Suppressor macrophage (primary cell): ENCODE measurements around the gene MYO3B.

Source experiments
- DNase-seq, 4 experiments: peaks; one replicate each; pipeline ENCODE4 v3.0.0-alpha.2; 2020 to 2022
- total RNA-seq, 17 experiments: gene quantifications; one replicate each; lab custom pipeline; 2026; ENCODE audit warnings: mixed read lengths in 6 of 17, inconsistent platforms in 3 of 17; lab: John Stamatoyannopoulos, UW

MYO3B gene, protein sequence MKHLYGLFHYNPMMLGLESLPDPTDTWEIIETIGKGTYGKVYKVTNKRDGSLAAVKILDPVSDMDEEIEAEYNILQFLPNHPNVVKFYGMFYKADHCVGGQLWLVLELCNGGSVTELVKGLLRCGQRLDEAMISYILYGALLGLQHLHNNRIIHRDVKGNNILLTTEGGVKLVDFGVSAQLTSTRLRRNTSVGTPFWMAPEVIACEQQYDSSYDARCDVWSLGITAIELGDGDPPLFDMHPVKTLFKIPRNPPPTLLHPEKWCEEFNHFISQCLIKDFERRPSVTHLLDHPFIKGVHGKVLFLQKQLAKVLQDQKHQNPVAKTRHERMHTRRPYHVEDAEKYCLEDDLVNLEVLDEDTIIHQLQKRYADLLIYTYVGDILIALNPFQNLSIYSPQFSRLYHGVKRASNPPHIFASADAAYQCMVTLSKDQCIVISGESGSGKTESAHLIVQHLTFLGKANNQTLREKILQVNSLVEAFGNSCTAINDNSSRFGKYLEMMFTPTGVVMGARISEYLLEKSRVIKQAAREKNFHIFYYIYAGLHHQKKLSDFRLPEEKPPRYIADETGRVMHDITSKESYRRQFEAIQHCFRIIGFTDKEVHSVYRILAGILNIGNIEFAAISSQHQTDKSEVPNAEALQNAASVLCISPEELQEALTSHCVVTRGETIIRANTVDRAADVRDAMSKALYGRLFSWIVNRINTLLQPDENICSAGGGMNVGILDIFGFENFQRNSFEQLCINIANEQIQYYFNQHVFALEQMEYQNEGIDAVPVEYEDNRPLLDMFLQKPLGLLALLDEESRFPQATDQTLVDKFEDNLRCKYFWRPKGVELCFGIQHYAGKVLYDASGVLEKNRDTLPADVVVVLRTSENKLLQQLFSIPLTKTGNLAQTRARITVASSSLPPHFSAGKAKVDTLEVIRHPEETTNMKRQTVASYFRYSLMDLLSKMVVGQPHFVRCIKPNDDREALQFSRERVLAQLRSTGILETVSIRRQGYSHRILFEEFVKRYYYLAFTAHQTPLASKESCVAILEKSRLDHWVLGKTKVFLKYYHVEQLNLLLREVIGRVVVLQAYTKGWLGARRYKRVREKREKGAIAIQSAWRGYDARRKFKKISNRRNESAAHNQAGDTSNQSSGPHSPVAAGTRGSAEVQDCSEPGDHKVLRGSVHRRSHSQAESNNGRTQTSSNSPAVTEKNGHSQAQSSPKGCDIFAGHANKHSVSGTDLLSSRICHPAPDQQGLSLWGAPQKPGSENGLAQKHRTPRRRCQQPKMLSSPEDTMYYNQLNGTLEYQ (N-terminal part only)
- total RNA-seq, result 0 to 4.2 (median 0) reads per million in 17 experiments

DNA sequence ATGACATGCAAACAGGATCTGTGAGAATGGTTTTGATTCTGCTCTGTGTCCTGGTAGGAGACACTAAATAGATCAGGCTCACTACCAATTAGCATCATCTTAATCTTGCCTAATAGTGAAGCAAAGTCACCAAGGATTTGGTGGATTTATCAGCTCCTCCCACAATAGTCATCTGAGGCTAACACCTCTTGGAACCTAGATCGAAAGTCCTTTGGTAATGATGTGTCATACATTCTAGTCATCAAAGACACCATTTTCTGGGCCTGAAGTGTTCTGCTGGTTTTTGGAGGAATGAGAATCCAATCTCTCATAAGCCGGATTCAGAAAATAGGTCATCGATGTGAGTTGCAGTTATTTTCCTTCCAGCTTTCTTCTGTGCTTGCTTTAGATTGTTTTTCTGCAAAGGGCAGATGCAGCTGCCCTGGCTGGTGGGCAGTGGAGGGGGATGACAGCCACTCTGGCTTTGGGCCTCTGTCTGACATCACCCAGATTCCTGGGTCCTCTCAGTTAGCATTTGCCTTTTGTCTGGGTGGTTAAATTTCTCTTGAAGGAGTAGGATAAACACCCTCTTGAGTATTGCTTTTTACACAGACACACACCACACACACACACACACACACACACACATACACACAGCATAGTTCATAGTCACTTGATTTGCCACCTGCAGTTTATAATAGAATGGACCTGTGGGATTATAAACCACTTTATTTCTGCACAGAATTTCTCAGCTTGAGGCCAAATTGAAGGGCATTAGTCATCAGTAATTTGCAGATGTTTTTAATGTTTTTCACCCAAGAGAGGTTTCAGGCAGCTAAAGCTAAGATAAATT is at the start of gene MYO3B:
Gene MYO3B (plus strand): TSS at position 198 of the 832 bp plus-strand sequence. CDS start 141 bp downstream, at position 339.
- no peak for DNase-seq

DNA sequence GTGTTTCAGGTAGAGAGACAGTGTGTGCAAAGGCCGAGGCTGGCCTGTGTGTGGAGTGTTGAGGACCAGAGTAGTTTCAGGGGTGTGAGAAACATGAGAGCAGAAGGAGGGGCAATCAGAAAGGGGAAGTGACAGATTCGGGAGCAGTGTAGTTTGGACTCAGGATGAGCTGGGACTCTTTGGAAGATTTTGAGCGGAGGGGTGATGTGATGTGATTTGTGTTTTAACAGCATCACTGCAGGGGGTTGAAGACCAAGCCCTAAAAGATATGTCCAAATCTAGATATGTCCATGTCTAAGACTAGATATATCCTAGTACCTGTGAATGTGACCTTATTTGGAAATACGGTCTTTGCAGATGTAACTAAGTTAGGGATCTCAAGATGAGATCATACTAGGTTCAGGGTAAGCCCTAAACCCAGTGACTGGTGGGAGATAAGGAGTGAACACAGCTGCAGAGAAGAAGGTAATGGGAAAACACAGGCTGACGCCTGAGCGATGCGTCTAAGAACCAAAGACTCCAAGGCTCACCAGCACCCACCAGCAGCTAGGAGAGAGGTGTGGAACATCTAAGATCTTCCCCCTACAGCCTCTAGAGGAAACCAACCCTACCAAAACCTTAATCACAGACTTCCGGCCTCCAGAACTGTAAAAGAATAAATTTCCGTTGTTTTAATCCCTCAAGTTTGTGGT is 38.5 kb upstream of the MYO3B start:
- DNase-seq, result no peak

DNA sequence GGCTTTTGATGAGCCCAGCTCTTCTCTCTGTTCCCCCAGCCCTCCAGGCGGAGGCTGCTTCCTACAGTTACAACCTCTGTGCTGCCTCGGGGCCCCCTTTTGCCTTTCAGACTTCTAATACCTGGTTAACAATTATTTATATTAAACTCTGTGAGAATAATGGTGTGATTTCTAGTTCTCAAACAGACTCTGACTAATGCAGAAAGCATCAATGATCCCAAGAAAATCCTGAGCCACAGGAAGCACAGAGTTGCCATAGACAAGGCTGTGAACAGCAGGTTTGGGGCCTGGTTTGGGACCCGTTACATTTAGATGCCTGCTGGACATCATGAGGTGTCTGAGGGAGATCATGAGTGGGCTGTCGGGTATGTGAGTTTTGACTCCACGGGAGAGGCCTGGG is 37.4 kb upstream of the MYO3B start:
- DNase-seq, result no peak

DNA sequence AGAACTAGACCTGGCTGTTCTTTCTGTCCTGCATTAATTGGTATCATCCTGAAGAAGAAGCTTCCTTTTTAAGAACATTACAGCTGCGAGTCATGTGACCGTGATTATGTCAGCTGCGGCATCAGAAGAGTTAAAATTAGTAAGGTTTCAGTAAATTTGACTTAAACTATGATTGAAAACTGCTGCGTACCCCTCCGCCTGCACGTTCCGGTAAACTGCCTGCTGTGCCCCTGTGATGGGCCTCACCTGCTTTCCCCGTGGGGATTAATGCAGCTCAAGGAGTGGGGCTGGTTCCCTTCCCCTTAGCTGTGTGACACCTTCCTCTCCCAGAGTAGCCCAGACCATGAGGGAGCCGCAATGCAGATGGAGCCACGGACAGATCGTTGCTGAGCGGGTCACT is 36.1 kb upstream of the MYO3B start:
- DNase-seq, result no peak

DNA sequence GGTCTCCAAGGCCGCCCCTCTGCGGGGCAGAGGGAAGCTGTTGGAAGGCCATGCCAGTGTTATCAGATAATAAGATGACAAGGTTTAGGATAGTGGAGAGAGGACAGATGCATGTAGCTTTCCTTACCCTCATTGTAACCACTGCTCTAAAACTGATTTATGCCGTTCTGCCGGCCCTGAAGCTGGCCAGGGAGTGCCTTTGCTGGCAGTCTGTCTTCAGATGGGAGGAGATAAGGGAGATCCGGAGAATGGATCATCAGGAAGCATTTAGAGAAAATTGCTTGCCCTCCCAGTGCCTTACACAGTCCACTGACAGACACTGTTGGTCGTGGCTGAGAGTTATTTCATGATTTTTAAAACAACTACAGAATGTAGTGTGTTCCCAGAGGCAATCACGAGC is 35.4 kb upstream of the MYO3B start:
- DNase-seq, result no peak

DNA sequence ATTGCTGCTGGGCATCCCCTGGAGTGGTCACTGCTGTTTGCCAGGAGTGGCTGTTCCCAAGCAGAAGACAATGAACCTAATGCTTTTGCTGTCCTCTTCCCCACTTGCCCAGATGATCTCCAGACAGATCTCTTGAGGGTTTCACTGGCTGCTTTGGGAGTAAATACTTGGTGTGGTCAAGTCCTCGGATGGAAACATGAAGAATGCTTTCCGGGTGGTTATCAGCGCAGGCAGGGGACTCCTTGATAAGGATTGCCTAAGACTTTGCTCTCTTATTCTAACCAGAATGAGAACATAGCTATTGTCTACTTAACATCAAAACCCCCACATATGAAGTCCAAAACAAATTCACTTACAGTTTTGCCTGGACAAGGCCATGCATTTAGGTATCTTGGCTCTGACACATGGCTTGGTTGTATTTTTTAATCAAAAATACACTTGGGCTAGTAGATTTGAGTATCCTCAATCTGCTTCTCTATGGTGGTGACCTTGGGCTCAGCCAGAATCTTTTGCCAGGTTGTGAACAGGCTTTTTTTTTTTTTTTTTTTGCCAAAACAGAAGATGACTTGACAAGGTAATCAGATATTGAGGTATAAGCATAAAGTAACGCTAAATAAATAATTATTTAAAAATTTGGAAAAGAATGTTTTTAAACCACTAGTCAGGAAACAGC is 34.8 kb upstream of the MYO3B start:
- no peak for DNase-seq

DNA sequence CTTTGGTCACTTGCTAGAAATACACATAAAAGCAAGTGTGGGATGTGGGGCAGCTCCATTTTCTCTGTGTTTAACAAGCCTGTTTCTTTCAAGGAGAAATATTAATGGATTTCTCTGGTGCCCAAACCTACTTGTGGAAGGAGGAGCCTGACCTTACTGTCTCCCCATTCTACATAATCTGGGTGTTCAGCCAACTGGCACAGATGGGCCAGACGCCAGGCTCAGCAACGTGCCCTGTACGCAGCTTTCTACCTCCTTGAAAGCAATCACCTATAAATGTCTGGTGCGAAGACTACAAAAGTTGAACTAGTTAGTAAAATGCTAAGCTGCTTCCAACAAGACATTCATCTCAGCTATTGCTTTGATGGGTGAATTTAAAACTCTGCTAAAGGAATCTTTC is 33.2 kb upstream of the MYO3B start:
- DNase-seq, result no peak

DNA sequence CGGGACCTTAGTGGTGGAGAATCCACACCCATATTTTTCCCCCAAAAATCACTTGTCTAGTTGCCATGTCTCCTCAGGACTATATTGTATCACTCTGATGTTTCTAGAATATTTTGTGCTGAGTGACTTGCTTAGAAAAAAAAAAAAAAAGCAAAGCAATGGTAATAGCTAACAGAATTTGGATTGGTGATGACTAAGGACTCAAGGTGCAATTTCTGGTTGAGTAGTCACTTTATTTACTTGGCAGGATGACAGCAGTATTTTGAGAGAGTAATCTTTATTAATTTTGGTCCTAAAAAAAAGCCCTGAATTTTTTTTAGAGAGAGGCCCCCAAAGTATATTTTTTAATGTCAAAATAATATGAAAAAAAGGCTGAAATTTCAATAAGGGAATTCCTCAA is 32.8 kb upstream of the MYO3B start:
- DNase-seq, result no peak

DNA sequence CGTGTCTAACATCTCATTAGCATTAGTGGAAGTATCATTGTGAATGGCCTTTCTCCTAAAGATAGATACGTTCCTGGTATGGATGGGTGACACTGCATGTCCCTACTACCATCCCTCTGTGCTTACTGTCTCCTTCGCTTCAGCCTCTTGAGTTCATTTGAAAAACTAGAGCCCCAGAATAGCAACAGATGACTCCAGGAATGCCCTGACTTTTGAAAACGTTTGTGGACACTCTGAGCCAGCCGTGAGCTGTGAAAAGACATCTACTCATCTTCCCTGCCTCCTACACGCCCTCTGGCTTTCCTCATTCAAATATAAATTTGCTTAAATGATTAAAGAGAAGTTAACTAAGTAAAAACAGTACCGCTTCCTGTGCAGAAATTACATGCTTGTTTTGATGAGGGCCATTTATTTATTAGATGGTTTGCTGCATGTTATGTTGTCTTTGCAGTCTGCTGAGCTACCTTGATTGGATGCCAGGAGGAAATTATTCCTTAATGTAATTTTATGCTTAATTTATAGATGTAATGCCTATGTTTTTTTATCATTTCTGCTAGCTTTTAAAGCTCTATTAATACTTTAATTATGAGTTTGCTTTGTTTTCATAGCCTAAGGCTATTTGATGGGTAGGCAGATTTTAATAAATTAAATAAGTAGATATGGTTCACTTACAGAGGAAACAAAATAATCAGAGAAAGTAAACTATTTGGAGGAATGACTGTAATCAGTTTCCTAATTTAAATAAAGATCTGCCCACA is 32.1 kb upstream of the MYO3B start:
- DNase-seq, result no peak

DNA sequence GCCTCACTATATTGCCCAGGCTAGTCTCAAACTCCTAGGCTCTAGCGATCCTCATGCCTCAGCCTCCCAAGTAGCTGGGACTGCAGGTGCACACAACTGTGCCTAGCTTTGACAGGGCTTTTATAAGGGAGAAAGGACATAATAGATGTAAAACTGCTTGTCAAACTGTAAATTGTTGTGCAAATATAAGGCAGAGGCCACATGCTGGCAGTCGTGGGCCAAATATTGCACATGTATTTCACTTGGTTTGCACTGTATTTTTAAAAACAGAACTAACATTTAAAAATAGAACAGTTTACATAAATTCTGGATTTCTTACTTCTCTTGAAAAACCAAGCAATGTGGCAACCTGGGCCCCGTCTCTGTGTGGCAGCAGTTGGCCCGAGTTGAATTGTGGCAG is 31.2 kb upstream of the MYO3B start:
- peak in 2 of 4 experiments; percentile 21 to 28 for DNase-seq

DNA sequence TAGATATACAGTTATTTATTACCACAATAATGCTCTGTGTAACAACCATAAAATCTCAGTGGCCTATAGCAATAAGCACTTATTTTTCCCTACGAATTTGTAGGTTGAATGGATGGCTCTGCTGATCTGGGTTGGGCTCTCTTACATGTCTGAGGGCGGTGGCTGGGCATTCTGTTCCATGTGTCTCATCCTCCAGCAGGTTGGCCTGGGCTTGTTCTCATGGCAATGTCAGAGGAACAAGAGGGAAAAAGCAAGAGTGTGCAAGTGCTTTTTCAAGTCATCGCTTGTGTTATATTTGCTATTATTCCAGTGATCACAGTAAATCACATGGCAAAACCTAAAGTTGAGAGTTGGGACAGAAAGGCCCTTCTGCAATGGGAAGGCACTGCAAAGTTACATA is 30.4 kb upstream of the MYO3B start:
- no peak for DNase-seq

DNA sequence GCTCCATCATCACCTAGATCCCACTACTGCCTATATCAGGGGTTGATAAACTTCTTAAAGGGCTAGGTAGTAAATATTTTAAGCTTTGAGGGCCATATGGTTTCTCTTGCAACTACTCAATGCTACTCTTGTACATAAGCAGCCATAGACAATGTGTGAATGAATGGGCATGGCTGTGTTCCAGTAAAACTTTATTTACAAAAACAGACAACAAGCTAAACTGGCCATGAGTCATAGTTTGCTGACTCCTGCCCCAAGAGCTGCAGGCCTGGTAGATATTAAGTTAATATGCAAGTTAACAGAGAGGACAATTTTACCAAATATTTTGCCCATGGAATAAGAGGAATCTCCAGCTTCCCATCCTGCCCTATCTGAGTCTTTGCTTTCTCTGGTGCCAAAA is 29.8 kb upstream of the MYO3B start:
- no peak for DNase-seq

DNA sequence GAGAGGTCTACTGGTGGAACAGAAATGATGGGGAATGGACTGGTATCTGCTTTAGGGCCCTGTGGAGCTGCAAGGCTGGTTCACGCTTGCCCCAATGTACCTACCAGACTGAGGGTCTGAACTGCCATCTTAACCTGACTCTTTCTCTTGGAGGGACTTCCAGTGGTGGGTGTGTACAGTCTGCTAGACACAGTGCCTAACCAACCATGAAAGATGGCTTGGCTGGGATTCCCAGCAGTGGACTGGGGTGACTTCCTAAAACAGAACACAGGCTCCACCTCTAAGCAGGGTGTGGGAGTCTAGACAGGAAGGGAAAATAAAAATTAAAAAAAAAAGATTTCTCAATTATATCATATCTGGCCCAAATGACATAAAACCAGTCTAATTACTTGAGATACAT is 25.5 kb upstream of the MYO3B start:
- DNase-seq, result no peak

DNA sequence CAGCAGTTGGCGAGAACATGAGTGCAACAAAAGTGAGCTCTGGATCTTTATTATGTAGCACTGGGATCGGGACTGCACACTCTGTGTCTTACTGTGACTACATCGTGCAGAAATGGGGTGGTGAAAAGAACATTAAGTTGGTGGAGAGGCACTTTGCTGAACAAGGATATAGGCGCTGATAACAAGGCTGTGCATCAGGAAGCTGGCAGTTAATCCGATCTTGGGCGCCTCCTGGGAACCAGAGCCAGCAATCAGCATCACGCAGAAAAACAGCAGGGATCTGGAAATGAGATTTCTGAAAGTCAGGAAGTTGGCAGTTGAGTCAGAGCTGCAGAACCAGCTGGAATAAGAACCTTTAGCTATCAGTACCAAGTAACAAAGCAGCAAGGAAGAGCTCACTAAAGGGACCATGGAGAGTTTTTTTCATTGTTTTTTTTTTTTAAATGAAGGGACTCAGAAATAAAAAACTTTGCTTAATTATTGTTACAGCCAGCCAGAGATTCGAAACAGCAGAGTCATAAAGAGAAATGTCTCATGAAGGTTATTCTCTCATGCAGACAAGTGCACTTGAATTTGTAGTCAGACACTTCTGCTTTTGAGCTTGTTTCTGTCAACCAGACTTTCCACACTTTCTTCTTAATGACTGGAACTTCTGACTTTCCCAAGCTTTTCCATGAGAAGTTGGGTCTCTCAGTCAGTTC is 22.8 kb upstream of the MYO3B start:
- DNase-seq, result peak in 2 of 4 experiments; percentile 26 to 27

DNA sequence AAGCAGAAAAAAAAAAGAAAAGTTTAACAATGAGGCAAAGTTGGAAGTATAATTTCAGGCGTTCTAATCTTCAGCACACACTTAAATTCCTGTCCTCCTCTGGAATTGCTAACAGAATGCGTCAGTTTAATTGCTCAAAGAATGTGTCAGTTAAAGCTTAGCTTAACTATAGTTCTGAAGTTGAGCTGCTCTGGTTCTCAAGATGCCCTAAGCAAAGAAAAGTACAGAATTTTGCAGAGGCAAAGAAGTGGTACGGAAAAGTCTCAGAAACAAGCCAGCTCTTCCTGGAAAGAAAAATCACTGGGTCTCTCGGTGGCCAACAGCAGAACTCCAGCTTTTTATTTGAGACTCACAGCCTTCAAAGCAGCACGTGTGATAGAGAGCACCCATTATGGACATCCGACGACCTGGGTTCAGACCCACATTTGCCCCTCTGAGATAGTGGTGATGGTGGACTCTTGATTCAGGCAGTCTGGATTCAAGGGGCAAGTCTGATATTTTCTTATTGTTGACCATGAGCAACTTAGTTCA is 22.2 kb upstream of the MYO3B start:
- no peak for DNase-seq

DNA sequence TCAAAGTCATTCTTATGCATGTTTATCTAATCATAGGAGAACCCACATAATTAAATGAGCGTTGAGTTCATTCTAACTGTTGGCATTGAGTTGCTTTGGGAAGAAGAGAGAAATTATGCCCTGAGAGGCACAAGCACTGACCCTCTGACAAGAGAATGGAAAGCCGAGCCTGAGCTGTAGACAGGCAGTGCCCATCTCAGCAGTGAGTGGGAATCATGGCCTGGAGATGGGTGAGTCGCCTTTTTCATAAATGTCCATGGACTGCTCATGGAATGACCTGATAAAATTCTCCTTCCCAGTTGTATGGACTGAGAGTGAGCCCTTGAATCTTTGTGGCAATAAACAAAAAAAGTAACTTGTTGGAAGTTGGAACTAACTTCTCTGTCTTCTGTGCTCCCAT is 21.4 kb upstream of the MYO3B start:
- DNase-seq, result no peak

DNA sequence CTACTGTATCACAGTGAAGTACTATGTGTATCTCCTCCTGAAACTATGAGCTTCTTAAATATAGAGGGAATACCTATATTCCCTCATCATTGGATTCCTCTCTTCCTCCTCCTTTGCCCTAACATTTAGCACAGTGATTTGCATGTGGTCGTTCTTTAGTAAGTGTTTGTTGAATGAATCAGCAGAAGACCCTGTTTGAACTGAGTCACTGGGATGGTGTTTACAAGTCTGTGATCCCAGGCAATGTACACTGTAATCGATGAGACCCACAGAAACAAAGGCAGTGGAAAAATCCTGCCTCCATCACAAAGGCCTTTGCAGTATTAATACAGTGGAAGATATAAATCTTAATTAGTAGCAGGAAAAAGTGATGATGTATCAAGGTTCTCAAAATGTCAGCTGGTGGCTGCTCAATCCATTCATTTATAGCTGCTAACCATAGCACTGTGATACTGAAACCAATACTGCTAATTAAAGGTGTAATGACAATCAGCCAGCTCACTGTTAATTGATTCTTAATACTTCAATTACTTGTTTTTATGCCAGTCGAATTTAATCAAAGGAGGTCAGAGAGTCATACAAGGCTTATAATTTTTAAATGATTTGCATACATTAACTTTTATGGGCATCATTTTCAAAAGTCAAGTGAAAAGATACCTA is 20.8 kb upstream of the MYO3B start:
- DNase-seq, result no peak

DNA sequence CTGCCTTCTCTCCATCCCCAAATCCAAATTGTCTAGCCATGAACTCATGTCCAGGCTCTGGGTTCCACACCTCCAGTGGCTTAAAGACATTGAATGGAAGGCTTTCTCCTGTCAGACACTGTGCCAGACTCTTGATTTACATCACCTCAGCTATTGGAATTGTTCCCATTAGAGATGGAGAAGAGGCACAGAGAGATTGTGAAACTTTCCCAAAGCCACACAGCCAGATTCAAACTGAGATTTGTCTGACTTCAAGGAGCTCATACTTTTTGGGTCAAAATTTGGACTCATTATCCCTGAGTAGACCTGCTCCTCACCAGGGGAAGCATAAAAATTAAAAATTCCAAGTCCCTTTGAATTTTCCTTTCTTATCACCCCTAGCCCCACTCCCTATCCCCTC is 18.9 kb upstream of the MYO3B start:
- no peak for DNase-seq
